Body of pancreas (tissue), 4 donors: Measurements from ENCODE around the gene RAPGEF5. TPM values are rescaled to one million over a fixed set of nuclear protein-coding genes. Genes with fewer than 3 reads are reported as not detected.

Experiments
- ATAC-seq: fragments of 150-250 bp; one replicate; pipeline ENCODE4 v1.9.1; 2016
- DNase-seq, 4 donors: peaks; one replicate each; pipeline ENCODE4 v3.0.0-alpha.2; 2019
- H3K27ac ChIP-seq, 4 donors: fragments of 200-600 bp; sonication (generic); 1 replicate in 3 of 4; 2 replicates in 1 of 4; pipeline versions ENCODE4 v1.5.1 to v1.6.1; 2016 to 2019; ENCODE audit warnings: mild to moderate bottlenecking in 1 of 4, mixed read lengths in 1 of 4, moderate library complexity in 1 of 4
- H3K27me3 ChIP-seq, 2 donors: fragments of 200-600 bp; sonication (generic); one replicate each; pipeline ENCODE4 v1.6.0; 2016; ENCODE audit warnings: mild to moderate bottlenecking in 1 of 2
- H3K36me3 ChIP-seq, 2 donors: fragments of 200-600 bp; sonication (generic); replicated peaks in 1 of 2; 2 replicates each; pipeline ENCODE4 v1.5.1; 2016; ENCODE audit warnings: low read depth in 2 of 2; ENCODE audit not compliant: insufficient read depth in 1 of 2
- H3K4me1 ChIP-seq: fragments of 200-600 bp; sonication (generic); one replicate; pipeline ENCODE4 v1.6.0; 2016
- H3K4me3 ChIP-seq, 2 donors: fragments of 200-600 bp; sonication (generic); 1 replicate in 1 of 2; 2 replicates in 1 of 2; pipeline ENCODE4 v1.5.1; 2016 to 2019
- H3K9me3 ChIP-seq, 3 donors: fragments of 200-600 bp; sonication (generic); 1 replicate in 2 of 3; 2 replicates in 1 of 3; pipeline ENCODE4 v1.5.1; 2016
- CTCF ChIP-seq, 7 experiments: fragments of 450-650 bp in 4 of 7; fragments of 200-600 bp in 3 of 7; sonication (generic) in 3 of 7; IDR thresholded peaks; one replicate each; pipeline ENCODE4 v1.5.1; 2016 to 2019; ENCODE audit warnings: antibody characterized with exemption in 7 of 7
- POLR2A ChIP-seq, 3 donors: fragments of 450-650 bp; IDR thresholded peaks; one replicate each; pipeline ENCODE4 v1.6.1; 2016; ENCODE audit warnings: antibody characterized with exemption in 3 of 3, mild to moderate bottlenecking in 2 of 3
- WGBS, 2 donors: methylation state at CpG; one replicate each; pipeline ENCODE4 v1.1.5; 2017; 5-methylcytosine and 5-hydroxymethylcytosine counted together
- intact Hi-C: fragments of 100-400 bp; cut with DNase I; formaldehyde crosslinking; loops from one replicate; pipeline ENCODE4 v1.15.1; 2023
- total RNA-seq, 2 donors: library from RNA; depleted of rRNA; stranded (reverse); fragments of >200 nt; gene quantifications; one replicate each; pipeline ENCODE4 v1.1.0, GENCODE V29; 2016

RAPGEF5 gene
- total RNA-seq, 2 donors from 2014 or later = 68.0 to 151 TPM

- Histone ChIP-seq H3K4me3 (no peak overlapping the region), H3K36me3 (no peaks in the 10 kb centered on the region), H3K27me3 (no peaks in the 10 kb centered on the region), H3K27ac (no peak overlapping the region), H3K4me1 (no peaks in the 10 kb centered on the region), H3K9me3 (no peaks in the 10 kb centered on the region)
- ATAC-seq (no peak), DNase-seq (no peak)
- intact Hi-C loops = no loop called here
- TF ChIP-seq CTCF (IDR thresholded peaks at IDR 0.05) (no peak), POLR2A (IDR thresholded peaks at IDR 0.05) (no peak)
- WGBS, 2 donors = 93 to 98% methylated on average over 3 of the region's 3 CpGs
Measured at GRCh38 chr7:22280031-22280430, 76.9 kb downstream of the RAPGEF5 start.

- no peak overlapping the region for H3K4me3 ChIP-seq
- no peaks in the 10 kb centered on the region for H3K36me3 ChIP-seq
- no peak for TF ChIP-seq CTCF (IDR thresholded peaks at IDR 0.05)
- no peak for TF ChIP-seq POLR2A (IDR thresholded peaks at IDR 0.05)
- intact Hi-C loops = no loop called here
- WGBS, 2 donors = 42 to 45% methylated on average over 2 of the region's 2 CpGs
- no peaks in the 10 kb centered on the region for H3K4me1 ChIP-seq
- no peak overlapping the region for H3K27ac ChIP-seq
- no peaks in the 10 kb centered on the region for H3K9me3 ChIP-seq
- ATAC-seq (no peak), DNase-seq (no peak)
- no peaks in the 10 kb centered on the region for H3K27me3 ChIP-seq
Measured at GRCh38 chr7:22278660-22279059, 78.3 kb downstream of the RAPGEF5 start.

GRCh38 chr7:22277375-22277774 lies 79.6 kb downstream of the RAPGEF5 start:
- no peak overlapping the region for H3K4me3 ChIP-seq
- DNase-seq (no peak), ATAC-seq (no peak)
- WGBS, 2 donors = 92 to 98% methylated on average over 4 of the region's 4 CpGs
- H3K9me3 ChIP-seq = no peaks in the 10 kb centered on the region
- TF ChIP-seq POLR2A (IDR thresholded peaks at IDR 0.05) = no peak
- TF ChIP-seq CTCF (IDR thresholded peaks at IDR 0.05) = no peak
- no peaks in the 10 kb centered on the region for H3K27me3 ChIP-seq
- H3K27ac ChIP-seq = no peak overlapping the region
- no peaks in the 10 kb centered on the region for H3K4me1 ChIP-seq
- H3K36me3 ChIP-seq = no peaks in the 10 kb centered on the region
- intact Hi-C loops = no loop called here

- Histone ChIP-seq H3K36me3 (no peaks in the 10 kb centered on the region), H3K4me1 (peaks cover 4% of the 10 kb centered on the region), H3K4me3 (no peak overlapping the region), H3K9me3 (no peaks in the 10 kb centered on the region), H3K27me3 (no peaks in the 10 kb centered on the region), H3K27ac (no peak overlapping the region)
- TF ChIP-seq POLR2A (IDR thresholded peaks at IDR 0.05) (no peak), CTCF (IDR thresholded peaks at IDR 0.05) (no peak)
- ATAC-seq (no peak), DNase-seq (no peak)
- intact Hi-C loops = no loop called here
- 84 to 86% methylated on average over 2 of the region's 2 CpGs for WGBS, 2 donors
Measured at GRCh38 chr7:22275661-22276060, 81.3 kb downstream of the RAPGEF5 start.

GRCh38 chr7:22271311-22271710 lies 85.6 kb downstream of the RAPGEF5 start:
- intact Hi-C loops = no loop called here
- peaks cover 16% of the 10 kb centered on the region for H3K4me1 ChIP-seq
- H3K36me3 ChIP-seq = no peaks in the 10 kb centered on the region
- no peak overlapping the region for H3K27ac ChIP-seq
- DNase-seq (no peak), ATAC-seq (no peak)
- H3K4me3 ChIP-seq = no peak overlapping the region
- no peaks in the 10 kb centered on the region for H3K9me3 ChIP-seq
- H3K27me3 ChIP-seq = no peaks in the 10 kb centered on the region
- 72 to 73% methylated on average over 4 of the region's 4 CpGs for WGBS, 2 donors
- TF ChIP-seq CTCF (IDR thresholded peaks at IDR 0.05) (no peak), POLR2A (IDR thresholded peaks at IDR 0.05) (no peak)
